ENCODE data around the gene HFE. TPM values are rescaled to one million over a fixed set of nuclear protein-coding genes. Genes with fewer than 3 reads are reported as not detected.

HFE gene
- total and polyA plus RNA-seq, 2 of the 13 experiments (the other 11 are each of a cell fraction or from before 2014, with no cell fraction given): 3.7 to 6.3 TPM

DNA sequence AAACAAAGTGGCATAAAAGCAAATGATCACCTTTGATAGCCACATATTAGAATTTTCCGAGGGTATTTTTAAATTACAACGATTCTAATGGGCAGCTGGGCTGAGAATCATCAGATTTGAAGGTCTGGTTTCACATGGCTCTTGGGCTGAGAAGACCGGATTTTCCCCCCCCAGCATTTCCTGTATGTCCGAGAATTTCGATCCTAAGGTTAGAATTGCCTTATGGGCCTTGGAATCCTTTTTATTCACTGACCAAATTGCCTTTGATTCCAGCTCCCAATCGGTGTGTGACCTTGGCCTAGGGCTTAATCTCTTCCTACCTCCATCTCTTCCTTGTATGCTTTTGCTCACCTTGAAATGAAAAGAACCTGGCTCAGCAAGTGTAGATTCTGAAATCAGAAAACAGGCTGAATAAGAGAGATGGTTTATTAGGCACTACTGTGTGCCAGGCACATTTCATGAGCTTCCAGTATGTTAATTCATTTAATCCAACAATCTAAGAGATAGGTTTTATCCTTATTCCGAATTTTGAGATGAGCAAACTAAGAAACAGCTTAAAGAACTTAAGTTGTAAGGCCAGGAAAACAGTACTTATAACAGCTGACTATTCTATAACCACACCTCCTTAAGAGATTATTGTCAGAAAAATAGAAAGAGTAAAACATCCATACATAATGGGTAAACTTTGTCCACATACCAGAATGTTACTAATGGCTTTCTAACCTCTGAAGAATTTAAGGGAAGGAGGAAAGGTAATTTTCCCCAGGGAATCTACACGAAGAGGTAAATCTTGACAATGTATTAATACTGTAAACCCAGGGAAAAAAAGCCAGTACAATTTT lies 39.4 kb downstream of the HFE start (continued):
- TF ChIP-seq PRDM15 (CRISPR knock-in tag; IDR thresholded peaks at IDR 0.05) (no peak), PHB2 (IDR thresholded peaks at IDR 0.05; ENCODE audit: partially characterized antibody) (no peak), ATRX (CRISPR knock-in tag; IDR thresholded peaks at IDR 0.05; ENCODE audit: borderline replicate concordance) (no peak), HNF4A (CRISPR knock-in tag; IDR thresholded peaks at IDR 0.05) (no peak), TSC22D2 (CRISPR knock-in tag; IDR thresholded peaks at IDR 0.05; ENCODE audit: borderline replicate concordance) (no peak), KLF12 (CRISPR knock-in tag; IDR thresholded peaks at IDR 0.05; ENCODE audit: borderline replicate concordance) (no peak), RNF219 (CRISPR knock-in tag; IDR thresholded peaks at IDR 0.05) (0 out of 2 replicates have a peak, but pooled peaks have one; percentile 16), DNMT1 (CRISPR knock-in tag; IDR thresholded peaks at IDR 0.05) (no peak), ZNF256 (CRISPR knock-in tag; conservative IDR thresholded peaks at IDR 0.05) (no peak), ZNF883 (CRISPR knock-in tag; IDR thresholded peaks at IDR 0.05; ENCODE audit: not compliant biosample characterization) (no peak)
- TF ChIP-seq, protein P1, sequence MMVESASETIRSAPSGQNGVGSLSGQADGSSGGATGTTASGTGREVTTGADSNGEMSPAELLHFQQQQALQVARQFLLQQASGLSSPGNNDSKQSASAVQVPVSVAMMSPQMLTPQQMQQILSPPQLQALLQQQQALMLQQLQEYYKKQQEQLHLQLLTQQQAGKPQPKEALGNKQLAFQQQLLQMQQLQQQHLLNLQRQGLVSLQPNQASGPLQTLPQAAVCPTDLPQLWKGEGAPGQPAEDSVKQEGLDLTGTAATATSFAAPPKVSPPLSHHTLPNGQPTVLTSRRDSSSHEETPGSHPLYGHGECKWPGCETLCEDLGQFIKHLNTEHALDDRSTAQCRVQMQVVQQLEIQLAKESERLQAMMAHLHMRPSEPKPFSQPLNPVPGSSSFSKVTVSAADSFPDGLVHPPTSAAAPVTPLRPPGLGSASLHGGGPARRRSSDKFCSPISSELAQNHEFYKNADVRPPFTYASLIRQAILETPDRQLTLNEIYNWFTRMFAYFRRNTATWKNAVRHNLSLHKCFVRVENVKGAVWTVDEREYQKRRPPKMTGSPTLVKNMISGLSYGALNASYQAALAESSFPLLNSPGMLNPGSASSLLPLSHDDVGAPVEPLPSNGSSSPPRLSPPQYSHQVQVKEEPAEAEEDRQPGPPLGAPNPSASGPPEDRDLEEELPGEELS (CRISPR knock-in tag; IDR thresholded peaks at IDR 0.05): no peak
- TF ChIP-seq, protein P2, sequence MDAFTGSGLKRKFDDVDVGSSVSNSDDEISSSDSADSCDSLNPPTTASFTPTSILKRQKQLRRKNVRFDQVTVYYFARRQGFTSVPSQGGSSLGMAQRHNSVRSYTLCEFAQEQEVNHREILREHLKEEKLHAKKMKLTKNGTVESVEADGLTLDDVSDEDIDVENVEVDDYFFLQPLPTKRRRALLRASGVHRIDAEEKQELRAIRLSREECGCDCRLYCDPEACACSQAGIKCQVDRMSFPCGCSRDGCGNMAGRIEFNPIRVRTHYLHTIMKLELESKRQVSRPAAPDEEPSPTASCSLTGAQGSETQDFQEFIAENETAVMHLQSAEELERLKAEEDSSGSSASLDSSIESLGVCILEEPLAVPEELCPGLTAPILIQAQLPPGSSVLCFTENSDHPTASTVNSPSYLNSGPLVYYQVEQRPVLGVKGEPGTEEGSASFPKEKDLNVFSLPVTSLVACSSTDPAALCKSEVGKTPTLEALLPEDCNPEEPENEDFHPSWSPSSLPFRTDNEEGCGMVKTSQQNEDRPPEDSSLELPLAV (CRISPR knock-in tag; conservative IDR thresholded peaks at IDR 0.05; ENCODE audit: low read depth): no peak
